HepG2 (cell line): ENCODE results near the gene SLC13A3. TPM values are rescaled to one million over a fixed set of nuclear protein-coding genes. Genes with fewer than 3 reads are reported as not detected.

Experiments
- AHR ChIP-seq: IDR thresholded peaks from 2 replicates; pipeline ENCODE4 v1.6.1; 2018; ENCODE audit warnings: missing genetic modification reagents, missing compliant biosample characterization
- BCL6 ChIP-seq: IDR thresholded peaks from 2 replicates; pipeline ENCODE4 v1.6.1; 2016; ENCODE audit warnings: missing genetic modification reagents, missing compliant biosample characterization
- FOXK1 ChIP-seq: sonication (generic); formaldehyde crosslinking; IDR thresholded peaks from 2 replicates; pipeline ENCODE4 v1.4.0; 2020; ENCODE audit warnings: low read depth, missing genetic modification reagents, borderline replicate concordance
- FOXO1 ChIP-seq: sonication (generic); formaldehyde crosslinking; IDR thresholded peaks from 2 replicates; pipeline ENCODE4 v1.4.0; 2020; ENCODE audit warnings: missing genetic modification reagents
- KLF6 ChIP-seq: IDR thresholded peaks from 2 replicates; pipeline ENCODE4 v1.8.0; 2016; ENCODE audit warnings: missing biosample characterization, missing genetic modification reagents
- MZF1 ChIP-seq: sonication (generic); formaldehyde crosslinking; IDR thresholded peaks from 2 replicates; pipeline ENCODE4 v1.8.1; 2023; ENCODE audit warnings: mild to moderate bottlenecking, missing genetic modification reagents, borderline replicate concordance
- RXRB ChIP-seq: IDR thresholded peaks from 2 replicates; pipeline ENCODE4 v1.6.1; 2016; ENCODE audit warnings: borderline replicate concordance, missing genetic modification reagents, missing compliant biosample characterization
- SNAI1 ChIP-seq: sonication (generic); formaldehyde crosslinking; IDR thresholded peaks from 2 replicates; pipeline ENCODE4 v1.5.0; 2020; ENCODE audit warnings: mild to moderate bottlenecking, missing genetic modification reagents, borderline replicate concordance
- SP4 ChIP-seq: sonication (generic); formaldehyde crosslinking; IDR thresholded peaks from 2 replicates; pipeline ENCODE4 v1.8.1; 2023; ENCODE audit warnings: mild to moderate bottlenecking, missing genetic modification reagents
- ZBTB20 ChIP-seq: sonication (generic); formaldehyde crosslinking; IDR thresholded peaks from 2 replicates; pipeline ENCODE4 v1.8.1; 2023; ENCODE audit warnings: missing genetic modification reagents, low read depth, mild to moderate bottlenecking, borderline replicate concordance
- ZBTB7A ChIP-seq: sonication (generic); formaldehyde crosslinking; IDR thresholded peaks from 2 replicates; pipeline ENCODE4 v1.8.0; 2022; ENCODE audit warnings: mild to moderate bottlenecking, missing genetic modification reagents
- ZNF263 ChIP-seq: sonication (generic); formaldehyde crosslinking; IDR thresholded peaks from 2 replicates; pipeline ENCODE4 v1.4.0; 2020; ENCODE audit warnings: missing genetic modification reagents
- ZNF274 ChIP-seq: sonication (generic); formaldehyde crosslinking; IDR thresholded peaks from 2 replicates; pipeline ENCODE4 v1.5.1; 2020; ENCODE audit warnings: mild to moderate bottlenecking, missing genetic modification reagents
- ZNF275 ChIP-seq: sonication (generic); formaldehyde crosslinking; IDR thresholded peaks from 2 replicates; pipeline ENCODE4 v1.8.0; 2022; ENCODE audit warnings: missing genetic modification reagents, mild to moderate bottlenecking, inconsistent platforms, borderline replicate concordance
- ZNF414 ChIP-seq: sonication (generic); formaldehyde crosslinking; IDR thresholded peaks from 2 replicates; pipeline ENCODE4 v1.5.0; 2020; ENCODE audit warnings: missing genetic modification reagents
- ZNF510 ChIP-seq: sonication (generic); formaldehyde crosslinking; IDR thresholded peaks from 2 replicates; pipeline ENCODE4 v1.4.0; 2020; ENCODE audit warnings: low read depth, mild to moderate bottlenecking, missing genetic modification reagents
- ZNF580 ChIP-seq: IDR thresholded peaks from 2 replicates; pipeline ENCODE4 v1.6.1; 2016; ENCODE audit warnings: low read depth, borderline replicate concordance
- ZNF598 ChIP-seq: sonication (generic); formaldehyde crosslinking; IDR thresholded peaks from 2 replicates; pipeline ENCODE4 v1.5.1; 2020; ENCODE audit warnings: mild to moderate bottlenecking, missing genetic modification reagents, borderline replicate concordance
- ZNF850 ChIP-seq: sonication (generic); formaldehyde crosslinking; conservative IDR thresholded peaks from 2 replicates; pipeline ENCODE4 v1.9.0; 2021; ENCODE audit warnings: mild to moderate bottlenecking, missing genetic modification reagents
- ZSCAN30 ChIP-seq: sonication (generic); formaldehyde crosslinking; IDR thresholded peaks from 2 replicates; pipeline ENCODE4 v1.5.0; 2020; ENCODE audit warnings: mild to moderate bottlenecking, missing genetic modification reagents
- polyA plus RNA-seq, 8 experiments: library from polyadenylated mRNA; depleted of rRNA in 3 of 8; stranded (reverse) in 7 of 8; unstranded in 1 of 8; fragments of >200 nt; fragmentation: Illumina TruSeq in 4 of 8; extraction: Trizol in 4 of 8; gene quantifications; 2 replicates each; pipeline versions ENCODE4 v1.2.1 to v1.2.3, GENCODE V29; 2011 to 2016; ENCODE audit warnings: low read depth in 4 of 8, missing spikeins in 1 of 8, mixed read lengths in 1 of 8; ENCODE audit not compliant: insufficient read depth in 1 of 8
- total RNA-seq, 5 experiments: library from RNA; depleted of rRNA; stranded (reverse); fragments of >200 nt; fragmentation: Illumina TruSeq; extraction: Trizol; gene quantifications; 2 replicates each; pipeline ENCODE4 v1.2.3, GENCODE V29; 2016; ENCODE audit warnings: low read depth in 1 of 5
- TF ChIP-seq, protein P1 (sequence below): sonication (generic); formaldehyde crosslinking; IDR thresholded peaks from 2 replicates; pipeline ENCODE4 v1.4.0; 2020; ENCODE audit warnings: missing genetic modification reagents, mild to moderate bottlenecking, borderline replicate concordance
- TF ChIP-seq, protein P2 (sequence below): sonication (generic); formaldehyde crosslinking; IDR thresholded peaks from 2 replicates; pipeline ENCODE4 v1.5.0; 2020; ENCODE audit warnings: missing genetic modification reagents

The SLC13A3 gene
- total and polyA plus RNA-seq, 2 of the 13 experiments (the other 11 are each of a cell fraction or from before 2014, with no cell fraction given), result 66.5 to 76.0 TPM

- TF ChIP-seq ZNF580, result peak; percentile 46; the same call in 1 of the 2 replicates
- peak; percentile 72; the same call in 1 of the 2 replicates for TF ChIP-seq SP4 (CRISPR knock-in tag)
- 0 out of 2 replicates have a peak, but pooled peaks have one; percentile 17 for TF ChIP-seq ZNF414 (CRISPR knock-in tag)
- TF ChIP-seq RXRB (CRISPR knock-in tag), result peak; percentile 92
- TF ChIP-seq, protein P1, sequence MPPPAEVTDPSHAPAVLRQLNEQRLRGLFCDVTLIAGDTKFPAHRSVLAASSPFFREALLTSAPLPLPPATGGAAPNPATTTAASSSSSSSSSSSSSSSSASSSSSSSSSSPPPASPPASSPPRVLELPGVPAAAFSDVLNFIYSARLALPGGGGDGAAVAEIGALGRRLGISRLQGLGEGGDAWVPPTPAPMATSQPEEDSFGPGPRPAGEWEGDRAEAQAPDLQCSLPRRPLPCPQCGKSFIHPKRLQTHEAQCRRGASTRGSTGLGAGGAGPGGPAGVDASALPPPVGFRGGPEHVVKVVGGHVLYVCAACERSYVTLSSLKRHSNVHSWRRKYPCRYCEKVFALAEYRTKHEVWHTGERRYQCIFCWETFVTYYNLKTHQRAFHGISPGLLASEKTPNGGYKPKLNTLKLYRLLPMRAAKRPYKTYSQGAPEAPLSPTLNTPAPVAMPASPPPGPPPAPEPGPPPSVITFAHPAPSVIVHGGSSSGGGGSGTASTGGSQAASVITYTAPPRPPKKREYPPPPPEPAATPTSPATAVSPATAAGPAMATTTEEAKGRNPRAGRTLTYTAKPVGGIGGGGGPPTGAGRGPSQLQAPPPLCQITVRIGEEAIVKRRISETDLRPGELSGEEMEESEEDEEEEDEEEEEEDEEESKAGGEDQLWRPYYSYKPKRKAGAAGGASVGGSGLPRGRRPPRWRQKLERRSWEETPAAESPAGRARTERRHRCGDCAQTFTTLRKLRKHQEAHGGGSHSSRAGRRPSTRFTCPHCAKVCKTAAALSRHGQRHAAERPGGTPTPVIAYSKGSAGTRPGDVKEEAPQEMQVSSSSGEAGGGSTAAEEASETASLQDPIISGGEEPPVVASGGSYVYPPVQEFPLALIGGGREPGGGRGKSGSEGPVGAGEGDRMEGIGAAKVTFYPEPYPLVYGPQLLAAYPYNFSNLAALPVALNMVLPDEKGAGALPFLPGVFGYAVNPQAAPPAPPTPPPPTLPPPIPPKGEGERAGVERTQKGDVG (CRISPR knock-in tag), result peak; percentile 98; the same call in 1 of the 2 replicates
- TF ChIP-seq ZBTB7A (CRISPR knock-in tag), result peak; percentile 97
- TF ChIP-seq BCL6 (CRISPR knock-in tag), result peak; percentile 92
- TF ChIP-seq ZNF263 (CRISPR knock-in tag), result no peak
- 0 out of 2 replicates have a peak, but pooled peaks have one; percentile 61 for TF ChIP-seq MZF1 (CRISPR knock-in tag)
- 0 out of 2 replicates have a peak, but pooled peaks have one; percentile 74 for TF ChIP-seq ZNF510
- peak; percentile 78; the same call in 1 of the 2 replicates for TF ChIP-seq ZNF274 (CRISPR knock-in tag)
- TF ChIP-seq FOXK1, result peak; percentile 52; the same call in 1 of the 2 replicates
- peak; percentile 87; the same call in 1 of the 2 replicates for TF ChIP-seq SNAI1 (CRISPR knock-in tag)
- TF ChIP-seq, protein P2, sequence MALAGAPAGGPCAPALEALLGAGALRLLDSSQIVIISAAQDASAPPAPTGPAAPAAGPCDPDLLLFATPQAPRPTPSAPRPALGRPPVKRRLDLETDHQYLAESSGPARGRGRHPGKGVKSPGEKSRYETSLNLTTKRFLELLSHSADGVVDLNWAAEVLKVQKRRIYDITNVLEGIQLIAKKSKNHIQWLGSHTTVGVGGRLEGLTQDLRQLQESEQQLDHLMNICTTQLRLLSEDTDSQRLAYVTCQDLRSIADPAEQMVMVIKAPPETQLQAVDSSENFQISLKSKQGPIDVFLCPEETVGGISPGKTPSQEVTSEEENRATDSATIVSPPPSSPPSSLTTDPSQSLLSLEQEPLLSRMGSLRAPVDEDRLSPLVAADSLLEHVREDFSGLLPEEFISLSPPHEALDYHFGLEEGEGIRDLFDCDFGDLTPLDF (CRISPR knock-in tag), result no peak
- 0 out of 2 replicates have a peak, but pooled peaks have one; percentile 64 for TF ChIP-seq ZNF598 (CRISPR knock-in tag)
- TF ChIP-seq KLF6, result peak; percentile 24; the same call in 1 of the 2 replicates
- TF ChIP-seq ZSCAN30 (CRISPR knock-in tag), result no peak
- TF ChIP-seq ZNF850, result peak; percentile 84; the same call in 1 of the 2 replicates
- TF ChIP-seq FOXO1 (CRISPR knock-in tag), result peak; percentile 94
- TF ChIP-seq ZBTB20 (CRISPR knock-in tag), result peak; percentile 65; the same call in 1 of the 2 replicates
- TF ChIP-seq AHR (CRISPR knock-in tag), result peak; percentile 40; the same call in 1 of the 2 replicates
- peak; percentile 88; the same call in 1 of the 2 replicates for TF ChIP-seq ZNF275
Measured at GRCh38 chr20:46674253-46675083, 23.2 kb upstream of the SLC13A3 start (continued).
